Endothelial cell of umbilical vein (primary cell): ENCODE measurements around the gene MIA. TPM values are rescaled to one million over a fixed set of nuclear protein-coding genes. Genes with fewer than 3 reads are reported as not detected.

ENCODE experiments used
- BruUV-seq: library from RNA; stranded (reverse); fragments of 400-500 nt; replicated peaks from 2 replicates; lab custom pipeline; 2021; lab: Mats Ljungman, UMichigan
- CTCF ChIA-PET: fragments of 300-600, 350-600 bp; sonication (Branson Sonifier 250); formaldehyde crosslinking; loops from one replicate; lab custom pipeline; 2021; ENCODE audit warnings: antibody characterized with exemption, inconsistent platforms; lab: Charles Lee
- POLR2A ChIA-PET: fragments of 300-600, 350-600 bp; sonication (Branson Sonifier 250); formaldehyde crosslinking; loops from one replicate; lab custom pipeline; 2021; ENCODE audit warnings: antibody characterized with exemption, inconsistent platforms; lab: Charles Lee
- DNase-seq: peaks from one replicate; pipeline ENCODE4 v3.0.0-alpha.2; 2011; ENCODE audit warnings: low read depth, low spot score
- FAIRE-seq: peaks from 2 replicates; lab custom pipeline; 2011; peaks lifted over from hg19 to GRCh38; lab: Jason Lieb, UNC
- H2AFZ ChIP-seq: 2 replicates; pipeline ENCODE4 v1.6.0; 2012; ENCODE audit warnings: low read depth, low read length, control low read depth, inconsistent platforms
- H3K27ac ChIP-seq: 2 replicates; pipeline ENCODE4 v1.5.1; 2011; ENCODE audit warnings: low read depth, mild to moderate bottlenecking, control low read depth, low read length, moderate library complexity; ENCODE audit not compliant: insufficient read depth
- H3K27me3 ChIP-seq, 2 experiments: 2 replicates each; pipeline versions ENCODE4 v1.6.0 to v1.6.1; 2011; ENCODE audit warnings: low read length in 2 of 2, mixed read lengths in 1 of 2; ENCODE audit not compliant: control insufficient read depth in 2 of 2, insufficient read depth in 2 of 2
- H3K36me3 ChIP-seq, 2 experiments: 2 replicates in 1 of 2; 3 replicates in 1 of 2; pipeline ENCODE4 v1.5.1; 2011; ENCODE audit warnings: low read length in 2 of 2, mild to moderate bottlenecking in 1 of 2, moderate library complexity in 1 of 2; ENCODE audit not compliant: control insufficient read depth in 2 of 2, insufficient read depth in 2 of 2; ENCODE audit errors: extremely low read depth in 1 of 2
- H3K4me1 ChIP-seq: 3 replicates; pipeline ENCODE4 v1.5.1; 2011; ENCODE audit warnings: mild to moderate bottlenecking, low read length; ENCODE audit not compliant: control insufficient read depth, insufficient read depth; ENCODE audit errors: extremely low read depth
- H3K4me2 ChIP-seq: 2 replicates; pipeline ENCODE4 v1.6.1; 2011; ENCODE audit warnings: low read length, control low read depth, mixed read lengths; ENCODE audit not compliant: insufficient read depth
- H3K4me3 ChIP-seq, 3 experiments: fragments of 200-600 bp in 1 of 3; sonication (generic), shearing (Covaris generic) in 1 of 3; replicated peaks in 1 of 3; 2 replicates each; pipeline ENCODE4 v1.5.1; 2011 to 2016; ENCODE audit warnings: control low read depth in 3 of 3, low read length in 3 of 3, mild to moderate bottlenecking in 2 of 3, inconsistent platforms in 1 of 3, low read depth in 1 of 3, moderate library complexity in 1 of 3; ENCODE audit not compliant: insufficient read depth in 1 of 3
- H3K79me2 ChIP-seq: 2 replicates; pipeline ENCODE4 v1.6.0; 2012; ENCODE audit warnings: low read length, inconsistent platforms; ENCODE audit not compliant: control insufficient read depth, insufficient read depth
- H3K9ac ChIP-seq: replicated peaks from 2 replicates; pipeline ENCODE3; 2011; ENCODE audit warnings: low read length, control low read depth; ENCODE audit not compliant: insufficient read depth; ENCODE audit errors: extremely low read depth
- H3K9me1 ChIP-seq: replicated peaks from 3 replicates; pipeline ENCODE4 v1.6.0; 2011; ENCODE audit warnings: mild to moderate bottlenecking, low read length; ENCODE audit not compliant: control insufficient read depth, insufficient read depth; ENCODE audit errors: extremely low read depth
- H3K9me3 ChIP-seq: replicated peaks from 2 replicates; pipeline ENCODE4 v1.5.1; 2012; ENCODE audit warnings: low read length, inconsistent platforms; ENCODE audit not compliant: control insufficient read depth, insufficient read depth
- H4K20me1 ChIP-seq: replicated peaks from 2 replicates; pipeline ENCODE3; 2011; ENCODE audit warnings: mild to moderate bottlenecking, low read length; ENCODE audit not compliant: control insufficient read depth, insufficient read depth; ENCODE audit errors: extremely low read depth
- EZH2 ChIP-seq: IDR thresholded peaks from 2 replicates; pipeline ENCODE4 v1.6.1; 2012; ENCODE audit warnings: borderline replicate concordance, low read depth, mild to moderate bottlenecking, moderate library complexity, low read length, inconsistent platforms; ENCODE audit not compliant: severe bottlenecking
- FOS ChIP-seq: IDR thresholded peaks from 2 replicates; pipeline ENCODE4 v1.6.1; 2011; ENCODE audit warnings: mild to moderate bottlenecking, low read length, moderate library complexity, borderline replicate concordance; ENCODE audit not compliant: insufficient read depth
- GATA2 ChIP-seq: IDR thresholded peaks from 2 replicates; pipeline ENCODE4 v1.7.0; 2011; ENCODE audit warnings: low read depth, mild to moderate bottlenecking, moderate library complexity, mixed read lengths, low read length; ENCODE audit not compliant: insufficient read length, insufficient read depth
- JUN ChIP-seq: IDR thresholded peaks from 2 replicates; pipeline ENCODE4 v1.6.1; 2011; ENCODE audit warnings: borderline replicate concordance, low read depth; ENCODE audit not compliant: insufficient read length, insufficient read depth
- MYC ChIP-seq: IDR thresholded peaks from one replicate; pipeline ENCODE4 v1.6.1; 2011; ENCODE audit warnings: mild to moderate bottlenecking, low read depth, low read length
- POLR2A ChIP-seq: IDR thresholded peaks from 2 replicates; pipeline ENCODE4 v1.6.1; 2012; ENCODE audit warnings: low read depth, mild to moderate bottlenecking, control low read depth, low read length
- POLR2AphosphoS5 ChIP-seq: IDR thresholded peaks from 2 replicates; pipeline ENCODE4 v1.6.1; 2012; ENCODE audit warnings: low read depth, mild to moderate bottlenecking, control low read depth, low read length, moderate library complexity; ENCODE audit not compliant: insufficient read depth
- dilution Hi-C: fragments of 300-500 bp; cut with MboI; formaldehyde crosslinking; loops from one replicate; pipeline ENCODE4 v1.15.0; 2019; ENCODE audit warnings: low sequenced_read_pairs; ENCODE audit not compliant: extremely low pct_ligation_motif_present
- intact Hi-C: fragments of 100-400 bp; cut with micrococcal nuclease; formaldehyde crosslinking; loops from one replicate; pipeline ENCODE4 v1.10.0; 2022
- polyA plus RNA-seq, 4 experiments: library from polyadenylated mRNA; depleted of rRNA in 3 of 4; stranded (reverse) in 3 of 4; unstranded in 1 of 4; fragments of >200 nt; gene quantifications; 2 replicates each; pipeline versions ENCODE4 v1.2.1 to v1.2.3, GENCODE V29; 2011 to 2012; ENCODE audit warnings: missing spikeins in 1 of 4
- total RNA-seq: library from RNA; stranded (reverse); gene quantifications from 2 replicates; pipeline ENCODE4 v1.2.3, GENCODE V29; 2021
- TF ChIP-seq, protein P1 (sequence below), 2 donors: IDR thresholded peaks; 1 replicate in 1 of 2; 2 replicates in 1 of 2; pipeline ENCODE4 v1.5.1; 2011; ENCODE audit warnings: low read length in 2 of 2, mild to moderate bottlenecking in 2 of 2, moderate library complexity in 2 of 2, control low read depth in 1 of 2, inconsistent platforms in 1 of 2, low read depth in 1 of 2; ENCODE audit not compliant: insufficient read depth in 1 of 2; ENCODE audit errors: extremely low read depth in 1 of 2
- TF ChIP-seq, protein P2 (sequence below): IDR thresholded peaks from 2 replicates; pipeline ENCODE4 v1.6.1; 2011; ENCODE audit not compliant: insufficient read depth, insufficient read length

The MIA gene
- total and polyA plus RNA-seq, 2 donors (not counting 3 experiments of a cell fraction or from before 2014, with no cell fraction given): 0.32 TPM; not detected in 1

DNA sequence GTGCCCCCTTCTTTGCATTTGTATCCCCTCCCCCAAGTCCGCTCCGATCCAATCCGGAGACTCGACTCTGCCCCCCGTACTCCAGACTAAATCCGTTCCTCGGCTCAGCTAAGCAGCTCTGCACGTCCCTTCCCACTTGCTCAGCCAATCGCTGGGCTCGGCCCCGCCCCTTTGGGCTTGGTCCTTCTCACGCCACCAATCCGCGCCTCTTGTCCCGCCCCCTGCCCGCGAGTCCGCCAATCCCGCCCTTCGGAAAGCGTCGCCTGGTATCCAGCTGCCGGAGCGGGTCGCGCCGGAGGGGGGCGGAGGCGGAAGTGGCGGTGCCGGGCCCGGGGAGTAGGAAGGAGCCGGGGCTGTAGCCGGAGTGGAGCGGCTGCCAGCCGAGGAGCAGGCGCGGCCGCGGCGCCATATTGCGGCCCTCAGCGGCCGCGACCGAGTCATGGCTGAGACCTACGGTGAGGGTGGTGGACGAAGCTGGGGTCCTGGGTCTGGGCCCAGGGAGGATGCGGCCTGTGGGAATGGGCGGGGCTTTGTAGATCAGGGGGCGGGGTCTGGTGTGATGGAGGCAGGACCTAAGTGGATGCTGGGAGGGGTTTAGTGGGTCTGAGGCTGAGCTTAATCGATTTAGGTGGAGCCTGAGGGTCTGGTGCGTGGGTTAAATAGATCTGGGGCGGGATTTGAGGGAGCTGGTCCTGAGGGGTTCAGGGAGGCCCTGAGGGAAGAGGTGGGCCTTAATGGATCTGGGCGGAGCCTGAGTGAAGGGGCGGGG is 2.8 kb downstream of the MIA start, which contains the start of gene RAB4B:
RAB4B (plus strand) TSS at position 311 of the 769 bp plus-strand sequence; CDS start at position 440, 129 bp downstream.
- intact Hi-C loops: loop anchor here (1.0 to 2.0 kb wide), 5 partner anchors 17 to 61 kb away; partner anchors contain the start of genes ITPKC and SNRPA

More for the DNA sequence above, 2.8 kb downstream of the MIA start, which contains the start of gene RAB4B:
- H3K4me2 ChIP-seq: peak within 1 kb of the TSS; percentile 94
- H3K36me3 ChIP-seq: no peaks in the 10 kb centered on the region
- peak within 1 kb of the TSS; percentile 75 for H2AFZ ChIP-seq
- no peak for TF ChIP-seq POLR2A
- TF ChIP-seq, protein P1, sequence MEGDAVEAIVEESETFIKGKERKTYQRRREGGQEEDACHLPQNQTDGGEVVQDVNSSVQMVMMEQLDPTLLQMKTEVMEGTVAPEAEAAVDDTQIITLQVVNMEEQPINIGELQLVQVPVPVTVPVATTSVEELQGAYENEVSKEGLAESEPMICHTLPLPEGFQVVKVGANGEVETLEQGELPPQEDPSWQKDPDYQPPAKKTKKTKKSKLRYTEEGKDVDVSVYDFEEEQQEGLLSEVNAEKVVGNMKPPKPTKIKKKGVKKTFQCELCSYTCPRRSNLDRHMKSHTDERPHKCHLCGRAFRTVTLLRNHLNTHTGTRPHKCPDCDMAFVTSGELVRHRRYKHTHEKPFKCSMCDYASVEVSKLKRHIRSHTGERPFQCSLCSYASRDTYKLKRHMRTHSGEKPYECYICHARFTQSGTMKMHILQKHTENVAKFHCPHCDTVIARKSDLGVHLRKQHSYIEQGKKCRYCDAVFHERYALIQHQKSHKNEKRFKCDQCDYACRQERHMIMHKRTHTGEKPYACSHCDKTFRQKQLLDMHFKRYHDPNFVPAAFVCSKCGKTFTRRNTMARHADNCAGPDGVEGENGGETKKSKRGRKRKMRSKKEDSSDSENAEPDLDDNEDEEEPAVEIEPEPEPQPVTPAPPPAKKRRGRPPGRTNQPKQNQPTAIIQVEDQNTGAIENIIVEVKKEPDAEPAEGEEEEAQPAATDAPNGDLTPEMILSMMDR (IDR thresholded peaks at IDR 0.05; ENCODE audit: extremely low read depth in 1 of 2, insufficient read depth in 1 of 2, low read depth in 1 of 2, low read length in 2 of 2): no peak
- TF ChIP-seq FOS: peak; percentile 5
- TF ChIP-seq POLR2AphosphoS5: peak; percentile 39
- no peak for TF ChIP-seq MYC
- no peak for TF ChIP-seq GATA2
- no peak for TF ChIP-seq EZH2
- no peak for TF ChIP-seq JUN
- TF ChIP-seq, protein P2, sequence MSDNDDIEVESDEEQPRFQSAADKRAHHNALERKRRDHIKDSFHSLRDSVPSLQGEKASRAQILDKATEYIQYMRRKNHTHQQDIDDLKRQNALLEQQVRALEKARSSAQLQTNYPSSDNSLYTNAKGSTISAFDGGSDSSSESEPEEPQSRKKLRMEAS: no peak
- peak within 1 kb of the TSS; percentile 56 to 76 (median 71) for H3K4me3 ChIP-seq
- POLR2A ChIA-PET: interaction anchor here (0.5 to 2.8 kb wide), 15 partner anchors 10 to 473 kb away, joined by 3 to 23 read pairs (median 5); partner anchors contain the start of genes ACTMAP, COQ8B, EGLN2 and ITPKC
- no peaks in the 10 kb centered on the region for H3K9me3 ChIP-seq
- DNase-seq: peak; percentile 100
- no TSS peak for BruUV-seq
- H3K9ac ChIP-seq: peak within 1 kb of the TSS; percentile 81
- CTCF ChIA-PET: interaction anchor here (0.6 to 3.5 kb wide), 12 partner anchors 20 to 143 kb away, joined by 3 to 39 read pairs (median 6); partner anchors contain the start of genes ACTMAP, COQ8B, EGLN2 and ITPKC
- no peaks in the 10 kb centered on the region for H3K79me2 ChIP-seq
- peaks cover 17% of the 10 kb centered on the region for H3K4me1 ChIP-seq
- H3K27me3 ChIP-seq: no peaks in the 10 kb centered on the region
- peak within 1 kb of the TSS; percentile 80 for H3K27ac ChIP-seq
- H3K9me1 ChIP-seq: no peaks in the 10 kb centered on the region
- no peaks in the 10 kb centered on the region for H4K20me1 ChIP-seq
- peak; percentile 99 for FAIRE-seq
- dilution Hi-C loops: no loop called here
